Kidney (tissue), 14 donors: Measurements from ENCODE around the gene BRD3OS. TPM values are rescaled to one million over a fixed set of nuclear protein-coding genes. Genes with fewer than 3 reads are reported as not detected.

ENCODE experiments used
- DNase-seq, 5 donors: peaks; one replicate each; pipeline ENCODE4 v3.0.0-alpha.2; 2013 to 2020
- FAIRE-seq: peaks from 2 replicates; lab custom pipeline; 2012; peaks lifted over from hg19 to GRCh38; lab: Jason Lieb, UNC
- H3K27ac ChIP-seq, 2 donors: one replicate each; pipeline ENCODE4 v1.7.0; 2013; ENCODE audit warnings: low read depth in 2 of 2, low read length in 2 of 2, inconsistent platforms in 1 of 2
- H3K27me3 ChIP-seq: one replicate; pipeline ENCODE4 v1.7.1; 2013; ENCODE audit warnings: low read length, inconsistent platforms; ENCODE audit not compliant: control insufficient read depth, insufficient read depth
- H3K36me3 ChIP-seq, 3 donors: one replicate each; pipeline versions ENCODE4 v1.7.0 to v1.7.1; 2013; ENCODE audit warnings: low read length in 3 of 3, control low read depth in 1 of 3, inconsistent platforms in 1 of 3; ENCODE audit not compliant: insufficient read depth in 3 of 3, control insufficient read depth in 2 of 3
- H3K4me1 ChIP-seq, 3 donors: one replicate each; pipeline versions ENCODE4 v1.7.0 to v1.7.1; 2013; ENCODE audit warnings: low read length in 3 of 3, inconsistent platforms in 1 of 3, low read depth in 1 of 3; ENCODE audit not compliant: control insufficient read depth in 2 of 3, insufficient read depth in 2 of 3
- H3K4me3 ChIP-seq, 3 donors: one replicate each; pipeline versions ENCODE4 v1.7.0 to v1.8.1; 2013; ENCODE audit warnings: low read length in 3 of 3, control low read depth in 1 of 3, inconsistent platforms in 1 of 3
- H3K9ac ChIP-seq, 3 donors: one replicate each; pipeline versions ENCODE4 v1.7.0 to v1.7.1; 2013; ENCODE audit warnings: low read length in 3 of 3, control low read depth in 1 of 3, inconsistent platforms in 1 of 3
- H3K9me3 ChIP-seq, 3 donors: one replicate each; pipeline versions ENCODE4 v1.7.0 to v1.7.1; 2013; ENCODE audit warnings: low read length in 3 of 3, control low read depth in 1 of 3, inconsistent platforms in 1 of 3; ENCODE audit not compliant: control insufficient read depth in 2 of 3, insufficient read depth in 1 of 3
- intact Hi-C: fragments of 100-400 bp; cut with DNase I; formaldehyde crosslinking; loops from one replicate; pipeline ENCODE4 v1.11.1; 2022
- polyA plus RNA-seq: library from polyadenylated mRNA; stranded (reverse); fragments of 350-450 nt; fragmentation: Illumina TruSeq; extraction: RNeasy Lipid Tissue Mini Kit (QIAGEN cat#74804); gene quantifications from one replicate; pipeline ENCODE4 v1.2.3, GENCODE V29; 2014; ENCODE audit warnings: low read depth, low replicate concordance; ENCODE audit not compliant: insufficient read depth
- total RNA-seq: library from RNA; stranded (reverse); fragmentation: NEBNext Ultra II Directional; extraction: Animal tissue kit (Norgen Biotek cat#: 25700); gene quantifications from one replicate; pipeline ENCODE4 v1.2.1, GENCODE V29; 2021
- TF ChIP-seq, protein P1 (sequence below): IDR thresholded peaks from 3 replicates; pipeline ENCODE4 v1.5.1; 2012; ENCODE audit warnings: mild to moderate bottlenecking, moderate library complexity, borderline replicate concordance; ENCODE audit not compliant: insufficient read depth; ENCODE audit errors: extremely low read depth
- donor health status: control.
- donor health status: control.
- donor health status: control.
- donor health status: control.
- donor health status: control.
- donor health status: DM: yes; HTN: yes; CAD: no.
- donor health status: Normal renal cell carcinoma (clear cell type).

Gene BRD3OS
- total and polyA plus RNA-seq, 2 donors from 2014 or later, result 16.5 to 24.4 TPM

DNA sequence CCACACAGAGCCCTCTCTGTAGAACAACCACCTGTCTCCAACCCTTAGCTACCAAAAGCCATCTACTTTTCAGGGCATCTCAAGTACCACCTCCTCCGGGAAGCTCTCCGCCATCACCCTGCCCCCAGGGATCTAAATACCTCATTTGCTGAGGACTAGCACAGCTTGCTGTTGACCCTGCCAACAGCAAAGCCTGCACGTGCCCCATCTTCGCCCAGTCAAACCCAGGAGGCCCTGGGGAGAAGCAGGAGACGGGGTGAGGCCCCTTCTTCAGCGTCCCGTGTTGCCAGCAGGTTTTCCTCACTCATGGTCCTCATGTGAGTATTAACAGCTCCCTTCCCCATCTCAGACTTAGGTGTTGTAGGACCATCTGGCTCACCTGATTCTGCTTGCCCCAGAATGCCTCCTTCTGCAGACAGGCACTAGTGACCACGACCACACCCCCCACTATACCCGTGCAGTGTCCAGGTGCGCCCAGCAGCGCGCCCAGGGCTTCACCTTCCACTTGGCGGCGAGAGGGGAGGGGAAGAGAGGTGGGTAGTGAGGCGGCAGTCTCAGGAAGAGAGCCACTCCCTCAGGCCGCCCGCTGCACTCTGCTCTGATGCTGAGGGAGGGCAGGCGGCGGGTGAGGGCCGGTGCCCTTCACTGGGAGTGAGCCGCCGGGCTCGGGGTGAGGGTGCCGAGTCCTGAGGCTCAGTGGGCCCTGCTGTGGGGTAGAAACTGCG is 44.3 kb upstream of the BRD3OS start:
- H3K9ac ChIP-seq, result no peak overlapping the region
- H3K27ac ChIP-seq, result no peak overlapping the region
- H3K27me3 ChIP-seq, result no peaks in the 10 kb centered on the region
- TF ChIP-seq, protein P1, sequence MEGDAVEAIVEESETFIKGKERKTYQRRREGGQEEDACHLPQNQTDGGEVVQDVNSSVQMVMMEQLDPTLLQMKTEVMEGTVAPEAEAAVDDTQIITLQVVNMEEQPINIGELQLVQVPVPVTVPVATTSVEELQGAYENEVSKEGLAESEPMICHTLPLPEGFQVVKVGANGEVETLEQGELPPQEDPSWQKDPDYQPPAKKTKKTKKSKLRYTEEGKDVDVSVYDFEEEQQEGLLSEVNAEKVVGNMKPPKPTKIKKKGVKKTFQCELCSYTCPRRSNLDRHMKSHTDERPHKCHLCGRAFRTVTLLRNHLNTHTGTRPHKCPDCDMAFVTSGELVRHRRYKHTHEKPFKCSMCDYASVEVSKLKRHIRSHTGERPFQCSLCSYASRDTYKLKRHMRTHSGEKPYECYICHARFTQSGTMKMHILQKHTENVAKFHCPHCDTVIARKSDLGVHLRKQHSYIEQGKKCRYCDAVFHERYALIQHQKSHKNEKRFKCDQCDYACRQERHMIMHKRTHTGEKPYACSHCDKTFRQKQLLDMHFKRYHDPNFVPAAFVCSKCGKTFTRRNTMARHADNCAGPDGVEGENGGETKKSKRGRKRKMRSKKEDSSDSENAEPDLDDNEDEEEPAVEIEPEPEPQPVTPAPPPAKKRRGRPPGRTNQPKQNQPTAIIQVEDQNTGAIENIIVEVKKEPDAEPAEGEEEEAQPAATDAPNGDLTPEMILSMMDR, result no peak
- intact Hi-C loops, result no loop called here
- peaks cover 0 to 35% (median 22%) of the 10 kb centered on the region in 3 donors for H3K4me1 ChIP-seq
- H3K4me3 ChIP-seq, result no peak overlapping the region
- DNase-seq (peak in 1 of 5 donors; percentile 63), FAIRE-seq (no peak)
- H3K36me3 ChIP-seq, result no peaks in the 10 kb centered on the region
- H3K9me3 ChIP-seq, result no peaks in the 10 kb centered on the region

DNA sequence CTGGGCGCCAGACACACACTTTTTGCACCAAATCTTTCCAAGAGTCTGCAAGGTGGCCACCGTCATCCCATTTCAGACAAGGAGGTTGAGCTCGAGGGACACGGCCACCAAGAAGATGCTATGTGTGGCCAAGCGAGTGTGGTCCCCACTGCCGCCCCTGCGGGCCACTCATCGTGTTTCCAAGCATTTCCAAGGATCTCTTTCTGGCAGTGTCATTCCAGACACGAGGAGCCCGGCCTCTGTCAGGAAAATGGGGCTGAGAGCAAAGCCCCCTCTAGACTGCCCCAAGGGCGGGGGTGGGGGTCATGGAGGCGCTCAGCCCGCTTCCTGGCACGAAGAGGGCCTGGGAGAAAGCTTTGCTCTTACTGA is 43.7 kb upstream of the BRD3OS start:
- DNase-seq (no peak), FAIRE-seq (no peak)
- Histone ChIP-seq H3K4me1 (peaks cover 0 to 36% (median 22%) of the 10 kb centered on the region in 3 donors), H3K27me3 (no peaks in the 10 kb centered on the region), H3K9me3 (no peaks in the 10 kb centered on the region), H3K36me3 (no peaks in the 10 kb centered on the region), H3K27ac (no peak overlapping the region), H3K9ac (no peak overlapping the region), H3K4me3 (no peak overlapping the region)
- intact Hi-C loops, result no loop called here
- TF ChIP-seq, protein P1, result no peak

DNA sequence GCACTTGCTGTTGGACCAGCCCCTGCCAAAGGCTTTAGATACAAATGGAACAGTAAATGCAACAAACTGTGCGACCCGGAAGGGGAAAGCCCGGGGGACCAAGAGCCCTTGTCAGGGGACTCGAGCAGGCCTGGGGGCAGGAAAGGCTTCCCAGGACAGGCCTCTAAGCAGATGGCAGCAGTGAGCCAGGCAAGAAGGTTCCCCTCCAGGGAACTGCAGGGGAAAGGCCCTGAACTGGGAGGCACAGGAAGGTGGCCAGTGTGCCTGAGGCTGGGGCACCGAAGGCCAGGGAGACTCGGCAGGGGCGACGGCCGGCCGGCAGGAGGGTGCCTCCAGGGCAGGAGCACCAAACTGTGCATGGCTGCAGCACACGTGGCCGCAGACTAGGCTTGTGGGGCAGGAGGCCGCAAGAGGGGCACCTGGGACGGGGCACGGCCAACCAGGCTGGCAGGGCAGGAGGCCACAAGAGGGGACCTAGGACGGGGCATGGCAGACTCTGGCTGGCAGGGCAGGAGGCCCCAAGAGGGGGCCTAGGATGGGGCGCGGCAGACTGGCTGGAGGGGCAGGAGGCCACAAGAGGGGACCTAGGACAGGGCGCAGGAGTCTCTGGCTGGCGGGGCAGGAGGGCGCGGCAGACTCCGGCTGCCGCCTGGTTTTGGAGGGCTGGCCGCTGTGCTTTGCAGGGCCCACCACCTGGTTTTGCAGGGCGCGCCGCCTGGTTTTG is 43.2 kb upstream of the BRD3OS start:
- H3K27me3 ChIP-seq, result no peaks in the 10 kb centered on the region

More for the DNA sequence above, 43.2 kb upstream of the BRD3OS start:
- no peaks in the 10 kb centered on the region for H3K36me3 ChIP-seq
- TF ChIP-seq, protein P1, result no peak
- intact Hi-C loops, result no loop called here
- no peak for FAIRE-seq
- peak in 1 of 5 donors; percentile 73 for DNase-seq
- no peak overlapping the region for H3K9ac ChIP-seq
- no peak overlapping the region for H3K4me3 ChIP-seq
- peaks cover 0 to 36% (median 22%) of the 10 kb centered on the region in 3 donors for H3K4me1 ChIP-seq
- no peak overlapping the region for H3K27ac ChIP-seq
- H3K9me3 ChIP-seq, result no peaks in the 10 kb centered on the region
